Amygdala (tissue), 56 donors: ENCODE results near the gene DHX8.
"Not testable (repeated sequence)": the region's sequence is repeated elsewhere in the genome, so short reads cannot be mapped to it uniquely, and the experiment has no call there.

Source experiments
- DNase-seq, 56 donors: peaks; one replicate each; lab custom pipeline; 2025; lab: John Stamatoyannopoulos, UW

The DHX8 gene

DNA sequence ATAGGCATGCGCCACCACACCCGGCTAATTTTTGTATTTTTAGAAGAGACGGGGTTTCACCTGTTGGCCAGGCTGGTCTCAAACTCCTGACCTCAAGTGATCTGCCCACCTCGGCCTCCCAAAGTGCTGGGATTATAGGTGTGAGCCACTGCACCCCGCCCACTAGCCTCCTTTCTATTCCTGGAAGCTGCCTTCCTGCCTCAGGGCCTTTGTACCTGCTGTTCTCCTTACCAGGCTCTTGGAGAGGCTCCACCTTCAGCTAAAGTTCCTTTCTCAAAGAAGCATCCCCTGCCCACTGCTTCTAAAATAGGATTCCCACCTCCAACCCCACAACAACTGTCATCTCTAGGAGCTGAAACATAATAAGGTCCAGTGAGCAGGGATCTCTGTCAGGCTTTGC is 23.9 kb upstream of the DHX8 start:
- DNase-seq = not testable (repeated sequence)

DNA sequence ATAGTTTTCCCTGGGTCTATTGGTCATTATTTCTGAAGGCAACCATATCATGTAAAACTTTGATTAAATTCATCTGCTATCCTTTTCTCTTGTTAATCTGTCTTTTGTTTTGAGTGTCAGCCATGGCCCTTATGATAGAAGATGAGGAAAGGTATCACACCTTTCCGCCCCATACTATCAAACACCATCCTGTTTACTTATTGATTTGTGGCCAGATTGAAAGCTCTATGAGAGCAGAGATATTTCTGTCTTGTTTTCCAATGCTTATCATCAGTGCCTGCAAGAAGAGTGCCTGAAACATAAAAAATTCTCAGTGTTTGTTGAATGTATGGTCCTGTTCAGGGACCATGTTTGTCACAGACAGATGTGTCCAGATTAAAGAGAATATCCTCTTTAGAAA is 22.6 kb upstream of the DHX8 start:
- DNase-seq = no peak

DNA sequence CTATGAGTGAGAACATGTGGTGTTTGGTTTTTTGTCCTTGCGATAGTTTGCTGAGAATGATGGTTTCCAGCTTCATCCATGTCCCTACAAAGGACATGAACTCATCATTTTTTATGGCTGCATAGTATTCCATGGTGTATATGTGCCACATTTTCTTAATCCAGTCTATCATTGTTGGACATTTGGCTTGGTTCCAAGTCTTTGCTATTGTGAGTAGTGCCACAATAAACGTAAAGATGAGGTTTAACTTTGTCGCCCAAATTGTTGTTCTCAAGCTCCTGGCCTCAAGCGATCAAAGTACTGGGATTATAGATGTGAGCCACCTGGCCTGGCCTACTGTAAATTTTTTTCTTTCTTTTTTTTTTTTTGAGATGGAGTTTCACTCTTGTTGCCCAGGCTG is 21.2 kb upstream of the DHX8 start:
- not testable (repeated sequence) for DNase-seq

DNA sequence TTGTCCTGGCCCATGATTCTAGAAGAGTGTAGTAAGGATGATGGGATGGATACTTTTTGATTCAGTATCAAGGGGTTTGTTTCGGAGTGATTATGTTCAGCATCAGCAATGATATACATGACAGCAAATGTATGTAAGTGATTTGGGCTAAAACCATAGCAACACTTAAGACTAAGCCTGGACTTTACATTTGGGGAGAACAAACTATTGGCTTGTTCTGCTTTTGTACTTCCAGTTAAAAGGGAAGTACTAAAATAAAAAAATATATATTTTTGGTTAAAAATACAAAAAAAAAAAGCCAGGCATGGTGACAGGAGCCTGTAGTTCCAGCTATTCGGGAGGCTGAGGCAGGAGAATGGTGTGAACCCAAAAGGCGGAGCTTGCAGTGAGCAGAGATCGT is 20.5 kb upstream of the DHX8 start:
- no peak for DNase-seq

DNA sequence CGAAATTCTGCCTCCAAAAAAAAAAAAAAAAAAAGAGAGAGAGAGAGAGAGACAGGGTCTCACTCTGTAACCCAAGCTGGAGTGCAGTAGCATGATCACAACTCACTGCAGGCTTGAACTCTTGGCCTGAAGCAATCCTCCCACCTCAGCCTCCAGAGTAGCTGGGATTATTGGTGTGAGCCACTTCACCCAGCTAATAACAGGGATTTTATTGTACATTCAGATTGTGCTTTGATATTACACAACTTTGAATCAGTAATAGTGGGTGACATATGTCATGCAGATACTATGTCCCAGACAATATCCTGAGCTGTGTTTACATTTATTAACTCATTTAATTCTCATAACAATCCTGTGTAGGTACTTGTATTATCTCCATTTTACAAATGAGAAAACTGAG is 19.7 kb upstream of the DHX8 start:
- no peak for DNase-seq

DNA sequence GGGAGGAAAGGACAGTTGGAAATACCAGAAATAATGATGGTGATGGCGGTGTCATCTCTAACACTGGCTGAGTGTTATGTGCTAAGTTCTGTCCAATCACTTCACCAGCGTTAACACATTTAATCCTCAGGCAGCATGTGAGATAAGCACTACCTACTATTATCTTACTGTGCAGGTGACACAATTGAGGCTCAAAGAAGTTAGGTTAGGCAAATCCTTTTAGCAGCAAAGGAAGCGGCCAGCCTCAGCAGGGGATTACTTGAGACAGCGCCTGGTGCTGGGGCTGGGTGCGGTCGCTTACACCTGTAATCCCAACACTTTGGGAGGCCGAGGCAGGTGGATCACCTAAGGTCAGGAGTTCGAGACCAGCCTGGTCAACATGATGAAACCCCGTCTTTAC is 18.7 kb upstream of the DHX8 start:
- DNase-seq = no peak

DNA sequence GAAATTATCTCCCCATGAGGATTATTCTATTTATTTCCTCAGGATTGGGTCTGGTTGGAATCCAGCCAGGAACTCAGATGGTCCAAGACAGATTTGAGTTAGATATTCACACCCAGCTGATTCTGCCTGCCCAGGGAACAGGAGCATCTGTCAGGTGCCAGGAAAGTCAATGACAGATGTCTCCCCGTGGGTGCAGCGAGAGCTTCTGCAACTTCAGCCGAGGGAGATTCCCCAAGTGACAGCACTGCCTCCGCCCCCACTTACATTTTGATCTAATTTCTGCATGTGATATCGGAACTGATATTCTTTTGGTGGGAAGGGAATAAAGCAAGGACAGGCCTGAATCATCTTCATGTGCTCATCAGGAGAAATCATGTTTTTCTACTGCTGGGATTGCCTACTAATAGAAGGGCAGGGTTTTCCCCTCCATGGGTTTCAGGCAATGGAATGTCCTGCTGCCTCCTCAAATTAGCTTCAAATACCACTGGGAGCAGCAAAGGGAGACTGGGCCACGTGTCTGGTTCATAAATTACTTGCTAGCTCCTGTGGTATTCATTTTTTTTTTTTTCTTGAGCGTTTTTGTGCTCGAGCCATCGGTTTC is 15.7 kb upstream of the DHX8 start:
- peak in 35 of 56 donors; percentile 1 to 77 (median 8) for DNase-seq

DNA sequence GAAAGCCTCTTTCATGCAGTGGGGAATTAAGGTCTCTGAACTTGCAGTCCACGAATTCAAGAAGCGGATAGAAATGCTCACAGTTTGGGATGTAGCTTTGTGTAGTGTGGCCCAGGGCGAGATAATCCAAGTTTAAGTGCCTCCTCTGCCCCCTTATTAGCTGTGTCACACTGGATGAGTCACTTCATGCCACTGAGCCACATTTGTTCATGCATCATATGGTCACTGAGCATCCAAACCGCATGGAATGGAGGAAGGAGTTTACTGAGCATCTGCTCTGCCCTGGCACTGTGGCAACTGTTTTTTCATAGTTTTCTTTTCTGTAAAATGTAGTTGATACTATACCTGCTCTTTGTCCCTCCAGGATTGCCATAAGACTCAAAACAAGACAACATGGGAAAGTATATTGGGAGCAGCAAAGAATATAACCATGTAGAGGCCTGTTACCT is 15.1 kb upstream of the DHX8 start:
- DNase-seq = no peak

DNA sequence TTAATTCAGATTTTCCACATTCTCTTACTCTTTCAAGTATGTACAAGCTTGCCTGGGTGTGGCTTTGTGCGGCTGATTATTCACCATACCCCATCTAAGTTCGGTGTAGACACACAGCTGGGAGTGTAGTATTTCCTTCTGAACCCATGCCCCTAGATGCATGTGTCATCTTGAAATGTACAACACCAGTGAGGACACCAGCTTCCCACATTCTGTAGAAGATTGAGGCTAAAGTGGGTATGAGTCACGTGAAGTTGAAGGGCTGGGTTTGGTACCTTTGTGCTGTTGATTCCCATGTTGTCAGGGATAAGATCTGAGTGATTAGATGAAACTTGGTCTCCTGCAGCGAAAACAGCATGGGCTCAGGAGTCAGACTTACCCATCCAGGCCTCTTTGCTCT is 14.6 kb upstream of the DHX8 start:
- no peak for DNase-seq

DNA sequence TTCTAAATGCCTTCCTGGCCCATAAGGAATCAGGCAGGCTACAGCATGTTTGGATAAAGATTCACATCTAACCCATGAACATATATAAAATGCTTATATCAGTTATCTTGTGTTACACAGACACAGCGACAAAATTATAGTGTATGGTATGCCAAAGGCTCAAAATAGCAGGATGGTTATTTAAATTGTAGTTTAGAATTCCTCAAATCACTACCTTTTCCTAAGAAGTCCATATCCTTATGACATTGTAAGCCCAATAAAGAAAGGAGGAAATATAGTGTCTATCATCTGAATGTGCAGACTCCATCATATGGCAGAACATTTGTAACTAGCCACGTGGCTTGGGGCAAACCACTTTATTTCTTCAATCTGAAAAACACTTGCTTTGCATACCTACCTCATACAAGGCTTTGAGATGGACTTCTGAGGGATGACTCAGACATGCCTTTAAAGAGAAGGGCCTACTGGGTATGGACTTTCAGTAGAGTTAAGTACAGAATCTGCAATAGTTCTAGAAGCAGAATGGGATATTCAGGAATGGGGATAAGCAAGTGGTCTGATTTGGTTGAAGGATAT is 12.1 kb upstream of the DHX8 start:
- DNase-seq = no peak

DNA sequence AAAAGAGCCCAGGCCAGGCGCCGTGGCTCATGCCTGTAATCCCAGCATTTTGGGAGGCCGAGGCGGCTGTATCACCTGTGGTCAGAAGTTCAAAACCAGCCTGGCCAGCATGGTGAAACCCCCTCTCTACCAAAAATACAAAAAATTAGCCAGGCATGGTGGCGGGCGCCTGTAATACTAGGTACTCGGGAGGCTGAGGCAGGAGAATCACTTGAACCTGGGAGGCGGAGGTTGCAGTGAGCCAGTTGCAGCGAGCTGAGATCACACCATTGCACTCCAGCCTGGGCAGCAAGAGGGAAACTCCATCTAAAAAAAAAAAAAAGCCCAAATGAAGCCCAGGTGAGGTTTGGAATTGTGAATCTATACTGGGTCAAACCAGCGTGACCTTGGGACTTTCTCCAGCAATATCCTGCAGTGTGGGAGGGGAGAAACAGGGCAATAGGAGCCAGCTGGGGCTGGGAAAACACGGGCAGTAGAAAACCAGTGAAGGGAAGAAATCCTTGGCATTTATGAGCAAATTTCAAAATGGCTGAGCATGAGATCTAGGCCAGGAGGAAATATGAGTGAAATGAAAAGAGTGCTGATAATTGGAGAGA is 8.2 kb upstream of the DHX8 start:
- DNase-seq = no peak

DNA sequence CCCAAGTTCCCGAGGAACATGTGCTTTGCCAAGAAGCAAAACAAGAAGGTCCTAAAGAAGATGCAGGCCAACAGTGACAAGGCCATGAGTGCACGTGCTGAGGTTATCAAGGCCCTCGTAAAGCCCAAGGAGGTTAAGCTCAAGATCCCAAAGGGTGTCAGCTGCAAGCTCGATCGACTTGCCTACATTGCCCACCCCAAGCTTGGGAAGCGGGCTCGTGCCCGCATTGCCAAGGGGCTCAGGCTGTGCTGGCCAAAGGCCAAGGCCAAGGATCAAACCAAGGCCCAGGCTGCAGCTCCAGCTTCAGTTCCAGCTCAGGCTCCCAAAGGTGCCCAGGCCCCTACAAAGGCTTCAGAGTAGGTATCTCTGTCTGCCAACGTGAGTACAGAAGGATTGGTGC is 7.5 kb upstream of the DHX8 start:
- DNase-seq = not testable (repeated sequence)

DNA sequence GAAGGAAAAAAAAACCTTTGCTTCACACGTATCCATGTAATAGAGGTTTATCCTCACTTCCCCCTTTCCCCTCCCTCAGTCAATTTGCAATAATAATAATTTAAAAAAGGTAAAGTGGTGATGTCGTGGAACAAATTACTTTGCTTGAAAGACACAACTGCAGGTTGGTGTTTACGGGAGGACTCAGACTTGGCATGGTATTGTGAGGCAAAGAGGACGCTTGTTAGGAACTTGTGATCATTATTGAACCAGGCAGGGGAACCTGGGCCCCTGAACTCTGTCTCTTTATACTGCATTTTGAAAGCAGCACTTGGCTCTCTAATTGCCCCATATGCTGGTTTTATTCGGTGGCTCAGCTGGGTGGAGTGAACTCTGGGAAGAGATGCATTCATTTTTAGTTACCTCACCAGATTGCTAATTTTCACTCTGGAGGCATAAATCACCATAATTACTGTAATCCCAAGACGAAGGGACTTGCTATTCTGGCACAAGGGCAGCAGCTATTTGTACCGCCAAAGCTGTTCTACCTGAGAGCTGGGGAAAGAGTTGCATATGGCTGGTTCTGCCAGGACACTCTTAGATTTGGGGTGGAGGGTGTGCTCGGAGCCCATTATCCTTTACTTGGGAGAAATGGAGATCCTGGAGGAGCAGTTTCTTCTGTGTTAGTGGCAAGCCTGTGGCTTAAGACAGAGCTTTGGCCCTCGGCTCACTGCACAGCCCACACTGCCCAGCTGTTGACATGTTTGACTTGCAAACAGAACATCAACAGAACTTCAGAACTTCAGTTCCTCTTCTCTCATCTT is 5.7 kb upstream of the DHX8 start:
- no peak for DNase-seq

DNA sequence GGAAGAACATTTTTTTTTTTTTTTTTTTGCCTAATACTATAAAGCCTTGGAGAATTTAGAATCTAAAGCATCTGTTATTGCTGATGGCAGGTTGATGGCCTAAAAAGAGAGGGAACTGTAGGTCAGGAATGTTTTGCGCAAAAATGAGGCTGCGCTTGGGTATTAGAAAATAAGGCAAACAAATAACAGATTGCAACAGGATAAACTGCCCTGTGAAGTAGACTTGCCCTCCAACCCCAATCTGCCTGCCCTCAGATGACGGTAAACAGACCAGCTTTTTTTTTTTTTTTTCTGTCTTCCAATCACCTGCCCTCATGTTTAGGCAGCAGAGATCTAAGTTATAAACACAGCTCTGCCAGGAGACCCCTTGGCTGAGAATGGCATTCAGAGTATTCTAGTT is 3.8 kb upstream of the DHX8 start:
- DNase-seq = no peak

DNA sequence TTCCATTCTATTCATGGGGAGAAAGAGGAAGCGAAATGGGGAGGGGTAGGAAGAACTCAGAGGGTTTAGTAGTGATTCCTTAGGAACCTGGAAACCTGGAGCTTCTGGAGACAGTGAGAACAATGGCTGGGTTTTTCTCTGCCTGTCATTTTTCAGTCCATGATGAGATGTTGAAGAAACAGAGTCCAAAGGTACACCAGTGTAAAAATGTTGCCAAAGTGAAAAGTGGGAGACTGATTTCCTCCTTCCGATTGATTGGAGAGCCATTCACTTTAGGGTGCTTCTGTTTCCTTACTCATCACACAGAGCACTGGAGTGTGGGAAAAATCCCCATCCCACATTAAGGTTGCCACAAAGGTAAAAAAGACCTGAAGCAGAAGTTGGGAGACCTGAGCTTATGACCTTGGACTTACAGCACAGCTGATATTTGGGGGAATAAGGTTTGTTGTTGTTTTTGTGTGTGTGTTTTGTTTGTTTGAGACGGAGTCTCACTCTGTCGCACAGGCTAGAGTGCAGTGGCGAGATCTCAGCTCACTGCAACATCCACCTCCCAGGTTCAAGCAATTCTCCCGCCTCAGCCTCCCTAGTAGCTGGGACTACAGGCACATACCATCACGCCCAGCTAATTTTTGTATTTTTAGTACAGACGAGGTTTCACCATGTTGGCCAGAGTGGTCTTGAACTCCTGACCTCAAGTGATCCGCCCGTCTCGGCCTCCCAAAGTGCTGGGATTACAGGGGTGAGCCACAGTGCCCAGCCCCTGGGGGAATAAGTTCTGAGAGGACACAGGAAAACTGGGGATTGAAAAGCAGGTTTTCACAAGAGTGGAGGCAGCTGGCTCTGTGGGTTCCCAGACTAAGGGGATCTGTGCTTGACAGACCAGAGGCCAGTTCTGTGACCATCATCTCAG is 1.4 kb upstream of the DHX8 start:
- no peak for DNase-seq

DNA sequence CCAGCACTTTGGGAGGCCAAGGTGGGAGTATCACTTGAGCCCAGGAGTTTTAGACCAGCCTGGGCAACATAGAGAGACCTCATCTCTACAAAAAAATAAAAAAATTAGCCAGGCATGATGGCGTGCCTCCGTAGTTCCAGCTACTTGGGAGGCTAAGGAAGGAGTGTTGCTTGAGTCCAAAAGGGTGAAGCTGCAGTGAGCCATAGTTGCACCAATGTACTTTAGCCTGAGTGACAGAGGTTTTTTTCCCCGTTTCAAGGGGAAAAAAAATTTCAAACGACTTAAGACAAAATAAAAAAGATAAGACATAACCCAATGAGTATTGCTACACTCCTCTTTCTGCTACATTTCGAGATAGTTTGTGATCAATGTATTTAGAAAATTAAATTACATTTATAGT is 6.8 kb downstream of the DHX8 start:
- no peak for DNase-seq

DNA sequence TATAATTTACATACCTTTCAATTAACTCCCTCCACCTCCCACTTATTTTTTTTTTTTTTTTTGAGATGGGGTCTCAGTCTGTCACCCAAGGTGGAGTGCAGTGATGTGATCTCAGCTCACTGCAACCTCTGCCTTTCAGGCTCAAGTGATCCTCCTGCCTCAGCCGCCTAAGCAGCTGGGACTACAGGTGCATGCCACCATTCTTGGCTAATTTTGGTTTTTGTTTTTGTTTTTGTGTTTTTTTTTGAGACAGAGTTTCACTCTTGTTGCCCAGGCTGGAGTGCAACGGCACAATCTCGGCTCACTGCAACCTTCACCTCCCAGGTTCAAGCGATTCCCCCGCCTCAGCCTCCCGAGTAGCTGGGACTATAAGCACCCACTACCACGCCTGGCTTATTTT is 25.7 kb downstream of the DHX8 start:
- DNase-seq = not testable (repeated sequence)

DNA sequence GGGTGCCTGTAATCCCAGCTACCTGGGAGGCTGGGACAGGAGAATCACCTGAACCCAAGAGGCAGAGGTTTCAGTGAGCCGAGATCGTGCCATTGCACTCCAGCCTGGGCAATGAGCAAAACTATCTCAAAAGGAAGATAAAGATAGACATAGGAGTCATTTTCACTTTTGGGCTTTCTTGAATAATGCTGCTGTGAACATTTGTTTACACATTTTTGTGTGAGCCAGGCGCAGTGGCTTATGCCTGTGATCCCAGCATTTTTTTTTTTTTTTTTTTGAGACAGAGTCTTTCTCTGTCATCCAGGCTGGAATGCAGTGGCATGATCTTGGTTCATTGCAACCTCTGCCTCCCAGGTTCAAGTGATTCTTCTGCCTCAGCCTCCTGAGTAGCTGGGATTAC is 27.4 kb downstream of the DHX8 start:
- not testable (repeated sequence) for DNase-seq

DNA sequence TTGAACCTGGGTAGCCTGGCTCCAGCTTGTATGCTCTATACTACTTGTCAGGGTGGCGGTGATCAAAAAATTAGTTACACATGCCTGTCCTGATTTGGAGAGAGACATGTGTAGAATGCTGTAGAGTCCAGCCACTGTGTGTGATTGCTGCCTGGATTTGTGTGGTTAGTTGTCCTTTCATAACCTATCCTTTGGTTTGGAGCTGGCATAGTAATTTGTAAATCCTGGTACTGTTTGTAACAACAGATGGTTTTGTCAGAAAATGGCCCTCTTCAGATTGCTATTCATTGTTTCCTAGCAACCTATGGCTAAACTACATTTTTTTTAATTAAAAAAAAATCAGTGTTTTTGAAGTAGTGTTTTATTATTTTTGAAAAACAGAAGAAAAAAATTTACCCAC is 31.9 kb downstream of the DHX8 start:
- DNase-seq = no peak

DNA sequence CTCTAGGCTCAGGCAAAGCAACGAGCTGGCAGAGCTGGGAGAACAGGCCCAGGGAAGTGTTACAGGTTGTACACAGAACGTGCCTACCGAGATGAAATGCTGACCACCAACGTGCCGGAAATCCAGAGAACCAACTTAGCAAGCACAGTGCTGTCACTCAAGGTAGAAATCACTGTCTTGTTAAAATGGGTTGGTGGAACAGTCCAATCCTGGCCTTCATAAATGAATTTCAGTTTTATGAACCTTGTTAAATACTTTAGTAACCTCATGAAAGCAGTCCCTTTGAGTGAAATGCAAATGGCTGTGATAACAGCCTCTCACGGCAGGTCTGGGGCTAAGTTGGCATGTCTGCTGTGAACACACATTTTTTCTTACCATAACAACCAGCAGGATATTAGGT is 33.4 kb downstream of the DHX8 start:
- no peak for DNase-seq
